HUDEP-2 (cell line): Measurements from ENCODE around the gene BRCA1.
"Not testable (repeated sequence)": the region's sequence is repeated elsewhere in the genome, so short reads cannot be mapped to it uniquely, and the experiment has no call there.

ENCODE experiments used
- DNase-seq, 76 experiments: peaks; one replicate each; lab custom pipeline; 2025; ENCODE audit not compliant: unreplicated experiment in 76 of 76; lab: John Stamatoyannopoulos, UW

The BRCA1 gene

DNA sequence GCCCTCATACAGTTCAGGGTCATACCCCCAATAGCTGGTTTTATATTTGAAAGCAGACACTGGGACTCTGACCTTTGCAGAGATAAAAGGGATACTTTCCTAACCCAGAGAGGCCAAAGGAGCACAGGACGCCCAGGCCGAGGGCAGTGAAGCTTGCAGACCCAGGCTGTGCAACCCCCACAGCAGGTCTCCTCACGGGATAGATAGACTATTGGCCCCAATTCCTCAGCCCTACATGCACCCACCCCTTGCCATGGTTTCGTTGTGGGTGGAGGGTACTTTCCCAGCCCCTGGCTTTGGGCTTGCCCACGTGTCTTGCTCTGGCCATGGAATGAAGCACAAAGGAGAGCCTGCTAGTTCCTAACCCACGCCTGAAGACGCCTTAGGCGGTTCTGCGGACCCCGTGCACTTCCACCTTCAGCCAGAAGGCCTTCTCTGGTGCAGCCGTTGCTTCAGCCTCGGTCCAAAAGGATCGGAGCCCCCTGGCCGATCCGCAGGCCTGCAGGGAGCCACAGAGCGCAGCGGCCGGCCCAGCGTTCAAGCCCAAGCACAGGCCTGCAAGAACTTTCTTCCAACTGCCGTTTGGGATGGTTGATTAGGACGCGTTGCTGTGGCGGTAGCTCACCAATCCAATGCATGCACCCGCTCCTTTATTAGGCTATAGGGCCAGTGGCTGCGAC lies 9.8 kb upstream of the BRCA1 start:
- DNase-seq, result no peak

DNA sequence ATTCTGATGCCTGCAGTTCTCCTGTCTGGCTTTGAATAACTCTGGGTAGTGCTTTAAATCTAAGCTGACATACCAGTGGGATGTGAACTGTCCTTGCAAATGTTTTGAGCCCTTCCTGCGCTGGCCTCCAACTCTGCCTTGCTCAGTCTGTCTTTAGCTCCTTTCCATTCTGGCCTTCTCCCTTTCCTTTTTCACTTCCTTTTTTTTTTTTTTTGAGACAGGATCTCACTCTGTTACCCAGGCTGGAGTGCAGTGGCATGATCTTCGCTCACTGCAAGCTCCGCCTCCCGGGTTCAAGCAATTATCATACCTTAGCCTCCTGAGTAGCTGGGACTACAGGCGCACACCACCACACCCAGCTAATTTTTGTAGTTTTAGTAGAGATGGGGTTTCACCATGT lies 8.3 kb upstream of the BRCA1 start:
- DNase-seq, result not testable (repeated sequence)

DNA sequence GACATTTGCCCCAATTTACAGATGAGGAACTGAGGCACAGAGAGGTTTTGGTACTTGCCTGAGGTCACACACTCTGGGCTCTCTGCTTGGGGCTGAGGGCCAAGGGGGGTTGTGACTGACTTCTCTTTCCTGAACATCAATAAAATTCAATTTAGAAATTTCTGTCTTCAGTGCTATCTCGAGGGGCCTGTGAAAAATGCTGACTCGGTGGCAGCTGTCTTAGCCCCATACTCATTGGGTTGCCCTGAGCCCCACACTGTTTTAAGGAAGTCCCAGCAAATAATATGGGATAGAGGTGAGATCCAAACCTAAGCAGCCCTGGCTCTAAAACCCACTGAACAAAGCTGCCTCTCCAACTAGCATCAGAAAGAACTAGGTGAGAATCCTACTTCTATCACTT lies 7.0 kb upstream of the BRCA1 start:
- DNase-seq, result no peak

DNA sequence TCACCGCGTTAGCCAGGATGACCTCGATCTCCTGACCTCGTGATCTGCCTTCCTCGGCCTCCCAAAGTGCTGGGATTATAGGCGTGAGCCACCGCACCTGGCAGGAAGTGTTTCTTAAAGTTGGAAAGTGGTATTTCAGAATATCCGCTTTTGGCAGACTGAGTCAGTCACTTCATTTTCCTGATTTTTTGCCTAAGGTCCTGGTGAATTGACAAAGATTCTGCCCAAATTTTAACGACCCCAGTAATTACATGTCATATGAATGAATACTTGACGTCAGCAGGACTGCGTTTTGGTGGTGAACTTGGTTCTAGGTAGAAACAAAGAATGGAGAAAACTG lies 4.5 kb upstream of the BRCA1 start:
- peak in 1 of 76 experiments; percentile 2 for DNase-seq

DNA sequence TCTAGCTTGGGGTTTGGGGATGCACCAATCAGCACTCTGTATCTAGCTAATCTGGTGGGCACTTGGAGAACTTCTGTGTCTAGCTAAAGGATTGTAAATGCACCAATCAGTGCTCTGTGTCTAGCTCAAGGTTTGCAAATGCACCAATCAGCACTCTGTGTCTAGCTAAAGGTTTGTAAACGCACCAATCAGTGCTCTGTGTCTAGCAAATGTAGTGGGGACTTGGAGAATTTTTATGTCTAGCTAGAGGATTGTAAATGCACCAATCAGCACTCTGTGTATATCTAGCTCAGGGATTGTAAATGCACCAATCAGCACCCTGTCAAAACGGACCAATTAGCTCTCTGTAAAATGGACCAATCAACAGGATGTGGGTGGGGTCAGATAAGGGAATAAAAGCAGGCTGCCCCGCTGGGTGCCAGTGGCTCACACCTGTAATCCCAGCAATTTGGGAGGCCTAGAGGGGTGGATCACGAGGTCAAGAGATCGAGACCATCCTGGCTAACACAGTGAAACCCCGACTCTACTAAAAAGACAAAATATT lies 2.2 kb upstream of the BRCA1 start:
- DNase-seq, result not testable (repeated sequence)

DNA sequence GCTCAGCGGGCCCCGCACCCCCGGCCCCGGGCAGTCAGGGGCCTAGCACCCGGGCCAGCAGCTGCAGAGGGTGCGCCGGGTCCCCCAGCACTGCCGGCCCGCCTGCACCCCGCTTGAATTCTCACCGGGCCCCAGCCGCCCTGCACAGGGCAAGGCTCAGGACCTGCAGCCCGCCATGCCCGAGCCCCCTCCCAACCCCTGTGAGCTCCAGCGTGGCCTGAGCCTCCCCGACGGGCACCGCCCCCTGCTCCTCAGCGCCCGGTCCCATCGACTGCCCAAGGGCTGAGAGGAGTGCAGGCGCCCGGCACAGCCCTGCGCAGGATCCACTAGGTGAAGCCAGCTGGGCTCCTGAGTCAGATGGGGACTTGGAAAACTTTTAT lies 1.7 kb upstream of the BRCA1 start:
- no peak for DNase-seq

DNA sequence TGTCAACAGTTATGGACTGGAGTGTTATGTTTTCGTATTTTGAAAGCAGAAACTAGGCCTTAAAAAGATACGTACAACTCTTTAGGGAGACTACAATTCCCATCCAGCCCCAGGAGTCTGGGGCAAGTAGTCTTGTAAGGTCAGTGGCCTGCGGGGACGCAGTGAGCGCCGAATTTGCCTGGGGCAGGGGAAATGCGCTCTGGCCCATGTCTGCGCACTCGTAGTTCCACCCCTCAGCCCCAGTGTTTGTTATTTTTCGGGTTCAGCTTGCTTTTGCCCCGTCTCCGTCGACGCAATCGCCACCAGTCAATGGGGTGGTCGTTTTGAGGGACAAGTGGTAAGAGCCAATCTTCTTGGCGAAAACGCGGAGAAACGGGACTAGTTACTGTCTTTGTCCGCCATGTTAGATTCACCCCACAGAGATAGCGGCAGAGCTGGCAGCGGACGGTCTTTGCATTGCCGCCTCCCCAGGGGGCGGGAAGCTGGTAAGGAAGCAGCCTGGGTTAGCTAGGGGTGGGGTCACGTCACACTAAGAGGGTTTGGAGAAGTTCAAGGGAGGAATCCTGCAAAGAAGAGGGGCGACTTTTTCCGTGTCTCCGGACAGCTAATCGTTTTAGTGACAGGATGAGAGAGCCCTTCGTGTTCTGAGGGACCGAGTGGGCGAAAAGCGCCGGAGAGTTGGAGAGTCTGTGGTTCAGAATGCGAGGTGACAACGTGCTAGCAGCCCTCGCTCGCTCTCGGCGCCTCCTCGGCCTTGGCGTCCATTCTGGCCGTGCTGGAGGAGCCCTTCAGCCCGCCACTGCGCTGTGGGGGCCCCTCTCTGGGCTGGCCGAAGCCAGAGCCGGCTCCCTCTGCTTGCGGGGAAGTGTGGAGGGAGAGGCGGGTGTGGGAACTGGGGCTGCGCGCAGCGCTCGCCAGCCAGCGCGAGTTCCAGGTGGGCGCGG lies 1.1 kb upstream of the BRCA1 start:
- DNase-seq, result peak in 34 of 76 experiments; percentile 1 to 34 (median 12)

DNA sequence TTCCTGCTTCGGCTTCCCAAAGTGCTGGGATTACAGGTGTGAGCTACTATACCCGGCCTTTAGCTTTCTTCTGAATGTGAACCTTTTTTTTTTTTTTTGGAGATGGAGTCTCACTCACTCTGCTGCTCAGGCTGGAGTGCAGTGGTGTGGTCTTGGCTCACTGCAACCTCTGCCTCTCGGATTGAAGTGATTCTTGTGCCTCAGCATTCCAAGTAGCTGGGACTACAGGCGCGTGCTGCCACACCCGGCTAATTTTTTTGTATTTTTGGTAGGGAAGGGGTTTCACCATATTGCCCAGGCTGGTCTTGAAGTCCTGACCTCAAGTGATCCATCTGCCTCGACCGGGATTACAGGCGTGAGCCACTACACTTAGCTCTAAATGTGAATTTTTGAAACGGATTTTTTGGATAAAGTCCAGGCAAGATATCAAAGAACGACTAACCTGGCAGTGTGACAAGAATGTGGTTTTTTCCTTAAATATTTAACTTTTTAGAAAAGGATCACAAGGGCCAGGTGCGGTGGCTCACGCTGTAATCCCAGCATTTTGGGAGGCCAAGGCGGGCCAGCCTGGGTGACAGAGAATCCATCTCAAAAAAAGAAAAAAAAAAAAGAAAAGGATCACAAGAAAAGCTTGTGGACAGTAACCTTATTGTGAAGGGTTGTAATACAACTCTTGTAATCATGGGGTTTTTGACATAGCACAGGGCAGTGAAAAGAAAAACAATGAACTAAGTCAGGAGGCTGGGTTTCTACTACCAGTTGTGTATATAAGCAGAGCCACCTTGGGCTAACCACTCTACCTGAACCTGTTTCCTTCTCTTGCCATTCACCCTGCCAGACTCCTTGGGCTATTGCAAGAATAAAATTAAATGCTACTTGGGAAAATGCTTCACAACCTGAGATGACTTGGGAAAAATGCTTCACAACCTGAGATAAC lies 6.2 kb downstream of the BRCA1 start:
- DNase-seq, result no peak

DNA sequence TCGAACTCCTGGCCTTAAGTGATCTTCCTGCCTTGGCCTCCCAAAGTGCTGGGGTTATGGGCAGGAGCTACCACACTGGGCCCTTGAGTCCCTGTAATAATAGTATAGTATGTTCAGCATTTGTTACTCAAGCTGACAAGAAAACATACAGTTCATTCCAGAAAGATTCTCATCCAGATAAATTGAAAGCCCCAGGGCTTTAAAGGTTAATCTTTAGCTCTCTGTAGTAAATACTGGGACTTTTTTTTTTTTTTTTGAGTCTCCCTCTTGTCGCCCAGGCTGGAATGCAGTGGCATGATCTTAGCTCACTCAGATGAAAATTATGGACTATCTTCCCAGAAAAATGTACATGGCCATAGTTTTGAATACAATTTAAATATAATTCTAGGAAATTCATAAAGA lies 11.0 kb downstream of the BRCA1 start:
- no peak for DNase-seq

DNA sequence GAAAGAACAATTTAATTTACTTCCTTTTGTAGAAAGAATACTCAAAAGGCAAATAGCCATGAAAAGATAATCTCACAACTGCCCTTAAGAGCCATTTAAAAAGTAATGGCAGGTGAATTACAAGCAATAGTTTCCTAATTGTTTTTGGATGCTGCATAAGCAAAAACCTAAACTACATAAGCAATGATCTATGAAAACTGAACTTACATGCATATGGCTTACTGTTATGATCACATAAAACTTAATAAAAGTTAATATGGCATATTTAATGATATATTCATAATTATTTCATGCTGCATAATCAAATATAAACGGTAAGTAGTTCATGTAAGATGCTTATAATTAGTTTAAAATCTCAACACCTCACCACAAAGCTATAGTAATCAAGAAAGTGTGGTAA lies 18.6 kb downstream of the BRCA1 start:
- DNase-seq, result no peak

DNA sequence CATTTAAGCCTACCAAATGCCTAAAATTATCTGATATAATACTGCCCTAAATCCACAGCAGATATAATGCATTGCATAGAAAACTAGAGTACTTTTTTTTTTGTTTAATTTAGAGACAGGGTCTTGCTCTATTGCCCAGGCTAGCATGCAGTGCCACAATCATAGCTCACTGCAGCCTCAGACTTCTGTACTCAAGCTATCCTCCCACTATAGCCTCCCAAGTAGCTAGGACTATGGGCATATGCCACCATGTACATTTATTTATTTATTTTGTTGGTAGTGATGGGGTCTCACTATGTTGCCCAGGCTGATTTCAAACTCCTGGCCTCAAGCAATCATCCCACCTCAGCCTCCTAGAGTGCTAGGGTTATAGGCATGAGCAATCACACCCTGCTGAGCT lies 20.0 kb downstream of the BRCA1 start:
- DNase-seq, result no peak

DNA sequence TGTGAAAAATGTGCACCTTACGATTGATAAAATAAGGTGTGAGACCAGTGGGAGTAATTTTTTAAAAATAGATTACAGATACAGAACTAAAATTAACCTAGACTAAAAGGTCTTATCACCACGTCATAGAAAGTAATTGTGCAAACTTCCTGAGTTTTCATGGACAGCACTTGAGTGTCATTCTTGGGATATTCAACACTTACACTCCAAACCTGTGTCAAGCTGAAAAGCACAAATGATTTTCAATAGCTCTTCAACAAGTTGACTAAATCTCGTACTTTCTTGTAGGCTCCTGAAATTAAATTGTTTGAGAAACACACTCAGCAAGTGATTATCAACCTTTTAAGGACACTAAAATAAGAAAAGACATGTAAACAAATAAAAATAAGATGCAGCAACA lies 20.5 kb downstream of the BRCA1 start:
- DNase-seq, result no peak

DNA sequence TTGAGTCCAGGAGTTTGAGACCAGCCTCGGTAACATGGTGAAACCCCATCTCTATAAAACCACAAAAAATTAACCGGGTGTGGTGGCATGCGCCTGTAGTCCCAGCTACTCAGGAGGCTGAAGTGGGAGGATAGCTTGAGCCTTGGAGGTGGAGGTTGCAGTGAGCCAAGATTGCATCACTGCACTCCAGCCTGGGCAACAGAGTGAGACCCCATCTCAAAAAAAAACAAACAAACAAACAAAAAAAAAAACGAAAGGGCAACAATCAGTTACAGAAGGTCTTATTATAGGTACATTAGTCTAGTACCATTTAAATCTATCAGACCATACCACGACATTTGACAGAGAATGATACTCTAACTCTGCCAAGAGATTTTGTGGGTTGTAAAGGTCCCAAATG lies 29.8 kb downstream of the BRCA1 start:
- DNase-seq, result not testable (repeated sequence)

DNA sequence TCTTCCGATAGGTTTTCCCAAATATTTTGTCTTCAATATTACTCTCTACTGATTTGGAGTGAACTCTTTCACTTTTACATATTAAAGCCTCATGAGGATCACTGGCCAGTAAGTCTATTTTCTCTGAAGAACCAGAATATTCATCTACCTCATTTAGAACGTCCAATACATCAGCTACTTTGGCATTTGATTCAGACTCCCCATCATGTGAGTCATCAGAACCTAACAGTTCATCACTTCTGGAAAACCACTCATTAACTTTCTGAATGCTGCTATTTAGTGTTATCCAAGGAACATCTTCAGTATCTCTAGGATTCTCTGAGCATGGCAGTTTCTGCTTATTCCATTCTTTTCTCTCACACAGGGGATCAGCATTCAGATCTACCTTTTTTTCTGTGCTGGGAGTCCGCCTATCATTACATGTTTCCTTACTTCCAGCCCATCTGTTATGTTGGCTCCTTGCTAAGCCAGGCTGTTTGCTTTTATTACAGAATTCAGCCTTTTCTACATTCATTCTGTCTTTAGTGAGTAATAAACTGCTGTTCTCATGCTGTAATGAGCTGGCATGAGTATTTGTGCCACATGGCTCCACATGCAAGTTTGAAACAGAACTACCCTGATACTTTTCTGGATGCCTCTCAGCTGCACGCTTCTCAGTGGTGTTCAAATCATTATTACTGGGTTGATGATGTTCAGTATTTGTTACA lies 30.9 kb downstream of the BRCA1 start:
- no peak for DNase-seq

DNA sequence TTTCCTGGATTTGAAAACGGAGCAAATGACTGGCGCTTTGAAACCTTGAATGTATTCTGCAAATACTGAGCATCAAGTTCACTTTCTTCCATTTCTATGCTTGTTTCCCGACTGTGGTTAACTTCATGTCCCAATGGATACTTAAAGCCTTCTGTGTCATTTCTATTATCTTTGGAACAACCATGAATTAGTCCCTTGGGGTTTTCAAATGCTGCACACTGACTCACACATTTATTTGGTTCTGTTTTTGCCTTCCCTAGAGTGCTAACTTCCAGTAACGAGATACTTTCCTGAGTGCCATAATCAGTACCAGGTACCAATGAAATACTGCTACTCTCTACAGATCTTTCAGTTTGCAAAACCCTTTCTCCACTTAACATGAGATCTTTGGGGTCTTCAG lies 32.3 kb downstream of the BRCA1 start:
- DNase-seq, result no peak

DNA sequence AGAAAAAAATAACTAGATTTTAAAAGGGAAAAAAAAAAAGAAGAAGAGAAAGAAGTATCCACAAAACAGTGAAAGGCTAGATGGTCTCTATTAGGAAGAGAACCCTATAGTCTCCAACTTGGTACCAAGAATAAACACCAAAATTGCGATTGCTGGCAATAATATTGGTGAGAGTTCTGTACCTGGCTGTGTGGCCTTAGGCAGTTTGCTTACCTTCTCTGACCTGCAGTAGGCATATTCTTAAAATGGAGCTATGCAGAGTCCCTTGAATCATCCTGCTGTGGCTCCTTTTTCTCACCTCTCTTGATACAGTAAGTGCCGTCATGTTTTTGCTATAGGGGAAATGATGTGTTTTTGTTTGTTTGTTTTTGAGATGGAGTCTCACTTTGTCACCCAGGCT lies 35.1 kb downstream of the BRCA1 start:
- no peak for DNase-seq

DNA sequence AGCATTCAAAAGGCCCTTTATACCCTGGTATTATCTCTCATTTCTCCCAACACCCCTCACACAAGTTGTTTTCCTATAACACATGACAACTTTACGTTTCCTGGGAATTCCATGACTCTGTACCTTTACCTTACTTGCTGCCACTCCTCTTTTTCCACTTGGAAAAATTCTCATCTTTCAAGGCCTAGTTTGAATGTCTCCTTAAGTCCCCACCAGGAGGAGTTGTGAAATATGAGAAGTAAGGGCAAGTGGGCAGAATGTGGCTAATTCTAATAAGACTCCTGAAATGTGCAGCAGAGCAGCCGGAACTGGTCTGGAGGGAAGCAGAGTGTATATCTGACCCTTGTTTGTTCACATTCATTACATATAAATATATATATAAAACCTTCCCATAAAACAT lies 39.7 kb downstream of the BRCA1 start:
- no peak for DNase-seq

DNA sequence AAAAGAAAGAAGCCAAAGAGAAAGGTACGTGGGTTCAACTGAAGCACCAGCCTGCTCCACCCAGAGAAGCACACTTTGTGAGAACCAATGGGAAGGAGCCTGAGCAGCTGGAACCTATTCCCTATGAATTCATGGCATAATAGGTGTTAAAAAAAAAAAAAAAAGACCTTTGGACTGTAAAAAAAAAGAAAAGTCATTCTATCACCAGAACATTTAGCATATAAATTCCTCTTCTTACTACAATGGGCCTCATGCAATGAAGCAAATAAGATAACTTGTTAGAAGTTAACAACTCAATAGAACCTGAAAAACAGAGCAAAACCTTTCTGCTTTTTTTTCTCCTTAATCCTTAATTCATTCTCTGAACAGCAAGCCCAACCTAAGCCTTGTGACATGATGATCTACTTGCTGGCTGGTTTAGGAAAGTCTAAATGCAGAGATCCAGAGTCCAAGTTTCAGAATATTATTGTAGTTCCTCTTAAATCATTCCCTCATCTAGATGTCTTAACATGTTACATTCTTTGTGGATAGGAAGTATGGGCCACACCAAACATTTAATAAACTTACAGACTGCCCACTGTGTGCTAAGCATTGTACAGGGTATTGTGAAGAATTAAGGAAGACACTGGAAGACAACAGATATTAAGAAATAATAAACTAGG lies 45.4 kb downstream of the BRCA1 start:
- no peak for DNase-seq

DNA sequence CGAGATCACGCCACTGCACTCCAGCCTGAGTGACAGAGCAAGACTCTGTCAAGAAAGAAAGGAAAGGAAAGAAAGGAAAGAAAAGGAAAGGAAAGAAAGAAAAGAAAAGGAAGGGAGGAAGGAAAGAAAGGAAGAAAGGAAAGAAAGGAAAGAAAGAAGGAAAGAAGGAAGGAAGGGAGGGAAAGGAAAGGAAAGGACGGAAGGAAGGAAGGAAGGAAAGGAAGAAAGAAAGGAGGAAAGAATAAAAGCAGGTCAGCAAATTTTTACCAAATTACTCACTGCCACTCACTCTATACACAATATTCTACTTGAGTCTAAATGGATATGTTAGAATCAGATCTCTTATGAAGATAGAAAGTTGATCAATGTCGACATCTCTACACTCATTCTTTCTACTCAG lies 50.3 kb downstream of the BRCA1 start:
- DNase-seq, result no peak

DNA sequence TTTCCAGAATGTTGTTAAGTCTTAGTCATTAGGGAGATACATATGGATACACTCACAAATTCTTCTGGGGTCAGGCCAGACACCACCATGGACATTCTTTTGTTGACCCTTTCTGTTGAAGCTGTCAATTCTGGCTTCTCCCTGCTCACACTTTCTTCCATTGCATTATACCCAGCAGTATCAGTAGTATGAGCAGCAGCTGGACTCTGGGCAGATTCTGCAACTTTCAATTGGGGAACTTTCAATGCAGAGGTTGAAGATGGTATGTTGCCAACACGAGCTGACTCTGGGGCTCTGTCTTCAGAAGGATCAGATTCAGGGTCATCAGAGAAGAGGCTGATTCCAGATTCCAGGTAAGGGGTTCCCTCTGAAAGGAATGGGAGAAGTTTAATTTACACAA lies 54.3 kb downstream of the BRCA1 start:
- DNase-seq, result no peak
